ENCODE measurements around the gene RNU2-63P.
"Not testable (repeated sequence)": the region's sequence is repeated elsewhere in the genome, so short reads cannot be mapped to it uniquely, and the experiment has no call there.

DNA sequence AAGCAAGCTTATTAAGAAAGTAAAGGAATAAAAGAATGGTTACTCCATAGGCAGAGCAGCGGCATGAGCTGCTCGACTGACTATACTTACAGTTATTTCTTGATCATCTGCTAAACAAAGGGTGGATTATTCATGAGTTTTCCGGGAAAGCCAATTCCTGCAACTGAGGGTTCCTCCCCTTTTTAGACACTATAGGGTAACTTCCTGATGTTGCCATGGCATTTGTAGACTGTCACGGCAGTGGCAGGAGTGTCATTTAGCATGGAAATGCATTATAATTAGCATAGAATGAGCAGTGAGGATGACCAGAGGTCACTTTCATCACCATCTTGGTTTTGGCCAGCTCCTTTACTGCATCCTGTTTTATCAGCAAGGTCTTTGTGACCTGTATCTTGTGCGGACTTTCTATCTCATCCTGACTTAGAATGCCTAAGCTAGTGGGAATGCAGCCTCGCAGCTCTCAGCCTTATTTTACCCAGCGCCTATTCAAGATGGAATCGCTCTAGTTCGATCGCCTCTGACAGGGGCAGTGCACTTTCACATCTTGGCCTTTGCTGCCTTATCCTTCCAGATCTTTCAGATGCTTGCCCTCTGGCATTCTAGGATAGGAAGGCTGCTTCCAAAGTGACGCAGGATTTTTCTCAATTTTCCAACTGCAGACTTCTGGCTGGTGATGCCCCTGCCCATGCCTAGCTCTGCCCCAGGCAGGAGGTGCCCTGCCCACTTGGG lies 1.9 kb upstream of the RNU2-63P start:
- TF ChIP-seq, protein P1, sequence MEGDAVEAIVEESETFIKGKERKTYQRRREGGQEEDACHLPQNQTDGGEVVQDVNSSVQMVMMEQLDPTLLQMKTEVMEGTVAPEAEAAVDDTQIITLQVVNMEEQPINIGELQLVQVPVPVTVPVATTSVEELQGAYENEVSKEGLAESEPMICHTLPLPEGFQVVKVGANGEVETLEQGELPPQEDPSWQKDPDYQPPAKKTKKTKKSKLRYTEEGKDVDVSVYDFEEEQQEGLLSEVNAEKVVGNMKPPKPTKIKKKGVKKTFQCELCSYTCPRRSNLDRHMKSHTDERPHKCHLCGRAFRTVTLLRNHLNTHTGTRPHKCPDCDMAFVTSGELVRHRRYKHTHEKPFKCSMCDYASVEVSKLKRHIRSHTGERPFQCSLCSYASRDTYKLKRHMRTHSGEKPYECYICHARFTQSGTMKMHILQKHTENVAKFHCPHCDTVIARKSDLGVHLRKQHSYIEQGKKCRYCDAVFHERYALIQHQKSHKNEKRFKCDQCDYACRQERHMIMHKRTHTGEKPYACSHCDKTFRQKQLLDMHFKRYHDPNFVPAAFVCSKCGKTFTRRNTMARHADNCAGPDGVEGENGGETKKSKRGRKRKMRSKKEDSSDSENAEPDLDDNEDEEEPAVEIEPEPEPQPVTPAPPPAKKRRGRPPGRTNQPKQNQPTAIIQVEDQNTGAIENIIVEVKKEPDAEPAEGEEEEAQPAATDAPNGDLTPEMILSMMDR (IDR thresholded peaks at IDR 0.05), result not testable (repeated sequence)
- not testable (repeated sequence) for TF ChIP-seq ZFX (IDR thresholded peaks at IDR 0.05; ENCODE audit: borderline replicate concordance)
